Measurements from ENCODE around the gene SERPINC1.

The SERPINC1 gene

GRCh38 chr1:173871500-173871899 lies 45.6 kb downstream of the SERPINC1 start:
- DNase-seq (ENCODE audit: low read depth): no peak
- no peak overlapping the region for H3K4me3 ChIP-seq (ENCODE audit: low read depth, low read length)
- TF ChIP-seq MAX (IDR thresholded peaks at IDR 0.05; ENCODE audit: low read depth, low read length): no peak
- TF ChIP-seq POLR2A (IDR thresholded peaks at IDR 0.05; ENCODE audit: extremely low read depth, insufficient read length): no peak
- TF ChIP-seq CTCF (IDR thresholded peaks at IDR 0.05; ENCODE audit: low read depth, low read length): no peak
- no peak for TF ChIP-seq MYC (IDR thresholded peaks at IDR 0.05; ENCODE audit: low read depth, low read length)

GRCh38 chr1:173871091-173871490 lies 46.0 kb downstream of the SERPINC1 start:
- TF ChIP-seq POLR2A (IDR thresholded peaks at IDR 0.05; ENCODE audit: extremely low read depth, insufficient read length) (no peak), CTCF (IDR thresholded peaks at IDR 0.05; ENCODE audit: low read depth, low read length) (no peak), MAX (IDR thresholded peaks at IDR 0.05; ENCODE audit: low read depth, low read length) (no peak), MYC (IDR thresholded peaks at IDR 0.05; ENCODE audit: low read depth, low read length) (no peak)
- DNase-seq (ENCODE audit: low read depth): no peak
- no peak overlapping the region for H3K4me3 ChIP-seq (ENCODE audit: low read depth, low read length)

GRCh38 chr1:173870252-173871075 lies 46.7 kb downstream of the SERPINC1 start:
- DNase-seq (ENCODE audit: low read depth): peak; percentile 25
- no peak overlapping the region for H3K4me3 ChIP-seq (ENCODE audit: low read depth, low read length)
- TF ChIP-seq MAX (IDR thresholded peaks at IDR 0.05; ENCODE audit: low read depth, low read length) (no peak), MYC (IDR thresholded peaks at IDR 0.05; ENCODE audit: low read depth, low read length) (no peak), CTCF (IDR thresholded peaks at IDR 0.05; ENCODE audit: low read depth, low read length) (no peak), POLR2A (IDR thresholded peaks at IDR 0.05; ENCODE audit: extremely low read depth, insufficient read length) (no peak)

GRCh38 chr1:173869021-173869359 lies 48.1 kb downstream of the SERPINC1 start:
- no peak for DNase-seq (ENCODE audit: low read depth)
- H3K4me3 ChIP-seq (ENCODE audit: low read depth, low read length): peak overlapping the region; percentile 70
- TF ChIP-seq POLR2A (IDR thresholded peaks at IDR 0.05; ENCODE audit: extremely low read depth, insufficient read length) (no peak), MAX (IDR thresholded peaks at IDR 0.05; ENCODE audit: low read depth, low read length) (no peak), MYC (IDR thresholded peaks at IDR 0.05; ENCODE audit: low read depth, low read length) (no peak), CTCF (IDR thresholded peaks at IDR 0.05; ENCODE audit: low read depth, low read length) (no peak)

- TF ChIP-seq MYC (IDR thresholded peaks at IDR 0.05; ENCODE audit: low read depth, low read length) (no peak), CTCF (IDR thresholded peaks at IDR 0.05; ENCODE audit: low read depth, low read length) (no peak), POLR2A (IDR thresholded peaks at IDR 0.05; ENCODE audit: extremely low read depth, insufficient read length) (no peak), MAX (IDR thresholded peaks at IDR 0.05; ENCODE audit: low read depth, low read length) (no peak)
- peak within 1 kb of the TSS; percentile 97 for H3K4me3 ChIP-seq (ENCODE audit: low read depth, low read length)
Measured at GRCh38 chr1:173868266-173869020, 48.7 kb downstream of the SERPINC1 start, which contains the start of gene ZBTB37. Gene ZBTB37, plus strand, starts transcription at chr1:173868380. Its CDS starts 1,846 bp downstream, at chr1:173870226.

More at GRCh38 chr1:173868266-173869020, 48.7 kb downstream of the SERPINC1 start, which contains the start of gene ZBTB37:
- peak; percentile 91 for DNase-seq (ENCODE audit: low read depth)

All from NB4 (cell line).